ENCODE data around the gene RNU2-63P.
"Not testable (repeated sequence)": the region's sequence is repeated elsewhere in the genome, so short reads cannot be mapped to it uniquely, and the experiment has no call there.

RNU2-63P gene

GRCh38 chr2:88017780-88018038 is 1.4 kb upstream of the RNU2-63P start:
- intact Hi-C loops (cut with micrococcal nuclease); H3K9me3 Mint-ChIP-seq; H3K36me3 Mint-ChIP-seq (ENCODE audit: low read depth); H3K27me3 Mint-ChIP-seq: not testable (repeated sequence)
- peak overlapping the region; percentile 87 for H3K4me3 Mint-ChIP-seq
- peaks cover 39% of the 10 kb centered on the region for H3K4me1 Mint-ChIP-seq (ENCODE audit: low read depth)
- peak overlapping the region; percentile 93 for H3K27ac Mint-ChIP-seq

- Mint-ChIP-seq H3K4me3 (peak overlapping the region; percentile 87), H3K9me3 (no peaks in the 10 kb centered on the region), H3K27me3 (peaks cover 1% of the 10 kb centered on the region), H3K4me1 (ENCODE audit: low read depth) (peaks cover 39% of the 10 kb centered on the region), H3K36me3 (ENCODE audit: low read depth) (peaks cover 6% of the 10 kb centered on the region), H3K27ac (peak overlapping the region; percentile 93)
- intact Hi-C loops (cut with micrococcal nuclease), result loop anchor here (1.0 kb wide), 1 partner anchor 38 kb away; the partner anchor contains the start of gene KRCC1
Observed at GRCh38 chr2:88016960-88017779, 823 bp upstream of the RNU2-63P start.

- intact Hi-C loops (cut with micrococcal nuclease), result no loop called here
- H3K27ac Mint-ChIP-seq, result no peak overlapping the region
- H3K27me3 Mint-ChIP-seq, result no peaks in the 10 kb centered on the region
- peaks cover 5% of the 10 kb centered on the region for H3K4me1 Mint-ChIP-seq (ENCODE audit: low read depth)
- H3K9me3 Mint-ChIP-seq, result no peaks in the 10 kb centered on the region
- H3K36me3 Mint-ChIP-seq (ENCODE audit: low read depth), result no peaks in the 10 kb centered on the region
- H3K4me3 Mint-ChIP-seq, result no peak overlapping the region
Observed at GRCh38 chr2:88011011-88011410, 5.3 kb downstream of the RNU2-63P start.

GRCh38 chr2:88010136-88010535 is 6.2 kb downstream of the RNU2-63P start:
- Mint-ChIP-seq H3K4me3 (no peak overlapping the region), H3K9me3 (no peaks in the 10 kb centered on the region), H3K36me3 (ENCODE audit: low read depth) (no peaks in the 10 kb centered on the region), H3K27me3 (no peaks in the 10 kb centered on the region), H3K4me1 (ENCODE audit: low read depth) (peaks cover 5% of the 10 kb centered on the region), H3K27ac (no peak overlapping the region)
- intact Hi-C loops (cut with micrococcal nuclease), result no loop called here

GRCh38 chr2:88006912-88007439 is 9.4 kb downstream of the RNU2-63P start:
- no peaks in the 10 kb centered on the region for H3K36me3 Mint-ChIP-seq (ENCODE audit: low read depth)
- H3K4me1 Mint-ChIP-seq (ENCODE audit: low read depth), result peaks cover 7% of the 10 kb centered on the region
- peaks cover 8% of the 10 kb centered on the region for H3K27me3 Mint-ChIP-seq
- intact Hi-C loops (cut with micrococcal nuclease), result no loop called here
- no peak overlapping the region for H3K27ac Mint-ChIP-seq
- H3K9me3 Mint-ChIP-seq, result no peaks in the 10 kb centered on the region
- H3K4me3 Mint-ChIP-seq, result no peak overlapping the region

GRCh38 chr2:88005776-88006175 is 10.6 kb downstream of the RNU2-63P start:
- H3K27me3 Mint-ChIP-seq, result peaks cover 8% of the 10 kb centered on the region
- H3K36me3 Mint-ChIP-seq (ENCODE audit: low read depth), result no peaks in the 10 kb centered on the region
- no peak overlapping the region for H3K27ac Mint-ChIP-seq
- peaks cover 11% of the 10 kb centered on the region for H3K4me1 Mint-ChIP-seq (ENCODE audit: low read depth)
- no peak overlapping the region for H3K4me3 Mint-ChIP-seq
- intact Hi-C loops (cut with micrococcal nuclease), result no loop called here
- no peaks in the 10 kb centered on the region for H3K9me3 Mint-ChIP-seq

- peaks cover 11% of the 10 kb centered on the region for H3K4me1 Mint-ChIP-seq (ENCODE audit: low read depth)
- intact Hi-C loops (cut with micrococcal nuclease), result loop anchor here (5.0 kb wide), 1 partner anchor 159 kb away; no protein-coding TSS in a partner anchor
- H3K9me3 Mint-ChIP-seq, result no peaks in the 10 kb centered on the region
- H3K27ac Mint-ChIP-seq, result no peak overlapping the region
- peaks cover 10% of the 10 kb centered on the region for H3K27me3 Mint-ChIP-seq
- no peaks in the 10 kb centered on the region for H3K36me3 Mint-ChIP-seq (ENCODE audit: low read depth)
- H3K4me3 Mint-ChIP-seq, result no peak overlapping the region
Observed at GRCh38 chr2:88003074-88003755, 13.1 kb downstream of the RNU2-63P start.

- no peaks in the 10 kb centered on the region for H3K36me3 Mint-ChIP-seq (ENCODE audit: low read depth)
- H3K27me3 Mint-ChIP-seq, result peaks cover 10% of the 10 kb centered on the region
- H3K4me3 Mint-ChIP-seq, result no peak overlapping the region
- peaks cover 11% of the 10 kb centered on the region for H3K4me1 Mint-ChIP-seq (ENCODE audit: low read depth)
- no peaks in the 10 kb centered on the region for H3K9me3 Mint-ChIP-seq
- intact Hi-C loops (cut with micrococcal nuclease), result loop anchor here (5.0 kb wide), 1 partner anchor 160 kb away; no protein-coding TSS in a partner anchor
- H3K27ac Mint-ChIP-seq, result no peak overlapping the region
Observed at GRCh38 chr2:88002359-88002707, 14.0 kb downstream of the RNU2-63P start.

GRCh38 chr2:88000474-88000873 is 15.9 kb downstream of the RNU2-63P start:
- Mint-ChIP-seq H3K27me3 (peaks cover 10% of the 10 kb centered on the region), H3K4me1 (ENCODE audit: low read depth) (peaks cover 11% of the 10 kb centered on the region)
- intact Hi-C loops (cut with micrococcal nuclease), result loop anchor here (5.0 kb wide), 1 partner anchor 162 kb away; no protein-coding TSS in a partner anchor
- not testable (repeated sequence) for H3K9me3 Mint-ChIP-seq; H3K4me3 Mint-ChIP-seq; H3K27ac Mint-ChIP-seq; H3K36me3 Mint-ChIP-seq (ENCODE audit: low read depth)

- intact Hi-C loops (cut with micrococcal nuclease), result no loop called here
Observed at GRCh38 chr2:87996570-87996969, 19.8 kb downstream of the RNU2-63P start.

GRCh38 chr2:87995756-87996155 is 20.6 kb downstream of the RNU2-63P start:
- peaks cover 2% of the 10 kb centered on the region for H3K27me3 Mint-ChIP-seq
- H3K36me3 Mint-ChIP-seq (ENCODE audit: low read depth), result no peaks in the 10 kb centered on the region
- H3K4me3 Mint-ChIP-seq, result no peak overlapping the region
- H3K27ac Mint-ChIP-seq, result no peak overlapping the region
- intact Hi-C loops (cut with micrococcal nuclease), result no loop called here
- H3K9me3 Mint-ChIP-seq, result no peaks in the 10 kb centered on the region
- no peaks in the 10 kb centered on the region for H3K4me1 Mint-ChIP-seq (ENCODE audit: low read depth)

More at GRCh38 chr2:87996570-87996969, 19.8 kb downstream of the RNU2-63P start:
- H3K4me3 Mint-ChIP-seq, result no peak overlapping the region
- H3K27ac Mint-ChIP-seq, result no peak overlapping the region
- H3K27me3 Mint-ChIP-seq, result peaks cover 2% of the 10 kb centered on the region
- peaks cover 1% of the 10 kb centered on the region for H3K4me1 Mint-ChIP-seq (ENCODE audit: low read depth)
- H3K36me3 Mint-ChIP-seq (ENCODE audit: low read depth), result no peaks in the 10 kb centered on the region
- H3K9me3 Mint-ChIP-seq, result no peaks in the 10 kb centered on the region

- intact Hi-C loops (cut with micrococcal nuclease); H3K27me3 Mint-ChIP-seq; H3K27ac Mint-ChIP-seq; H3K4me1 Mint-ChIP-seq (ENCODE audit: low read depth); H3K9me3 Mint-ChIP-seq; H3K4me3 Mint-ChIP-seq; H3K36me3 Mint-ChIP-seq (ENCODE audit: low read depth): not testable (repeated sequence)
Observed at GRCh38 chr2:87994304-87994850, 22.0 kb downstream of the RNU2-63P start.

GRCh38 chr2:87992569-87992968 is 23.8 kb downstream of the RNU2-63P start:
- H3K27ac Mint-ChIP-seq; H3K4me3 Mint-ChIP-seq; H3K4me1 Mint-ChIP-seq (ENCODE audit: low read depth); H3K9me3 Mint-ChIP-seq; H3K27me3 Mint-ChIP-seq; H3K36me3 Mint-ChIP-seq (ENCODE audit: low read depth); intact Hi-C loops (cut with micrococcal nuclease): not testable (repeated sequence)

- H3K4me1 Mint-ChIP-seq (ENCODE audit: low read depth); H3K9me3 Mint-ChIP-seq; H3K27me3 Mint-ChIP-seq; H3K36me3 Mint-ChIP-seq (ENCODE audit: low read depth); intact Hi-C loops (cut with micrococcal nuclease); H3K4me3 Mint-ChIP-seq; H3K27ac Mint-ChIP-seq: not testable (repeated sequence)
Observed at GRCh38 chr2:87987473-87987872, 28.9 kb downstream of the RNU2-63P start.

All from dendritic cell treated with granulocyte-macrophage colony-stimulating factor and Interleukin-4, amounts not matched to agents 40 ng/mL and 50 ng/mL, for 4 days (primary cell).